ENCODE results near the gene ARFGEF3. TPM values are rescaled to one million over a fixed set of nuclear protein-coding genes. Genes with fewer than 3 reads are reported as not detected.

ARFGEF3 gene
- total RNA-seq, 1 donor from 2014 or later = 5.1 TPM

GRCh38 chr6:138239774-138240173 is 78.0 kb downstream of the ARFGEF3 start:
- DNase-seq (ENCODE audit: extremely low read depth, low read depth, low spot score) = no peak

GRCh38 chr6:138240476-138241245 is 78.9 kb downstream of the ARFGEF3 start:
- DNase-seq (ENCODE audit: extremely low read depth, low read depth, low spot score) = no peak

- DNase-seq (ENCODE audit: extremely low read depth, low read depth, low spot score) = no peak
Measured at GRCh38 chr6:138241381-138241780, 79.6 kb downstream of the ARFGEF3 start.

- no peak for DNase-seq (ENCODE audit: extremely low read depth, low read depth, low spot score)
Measured at GRCh38 chr6:138241934-138242333, 80.2 kb downstream of the ARFGEF3 start.

GRCh38 chr6:138242987-138243592 is 81.4 kb downstream of the ARFGEF3 start:
- no peak for DNase-seq (ENCODE audit: extremely low read depth, low read depth, low spot score)

GRCh38 chr6:138245751-138246150 is 84.0 kb downstream of the ARFGEF3 start:
- no peak for DNase-seq (ENCODE audit: extremely low read depth, low read depth, low spot score)

- DNase-seq (ENCODE audit: extremely low read depth, low read depth, low spot score) = no peak
Measured at GRCh38 chr6:138246650-138247440, 85.1 kb downstream of the ARFGEF3 start.

- DNase-seq (ENCODE audit: extremely low read depth, low read depth, low spot score) = no peak
Measured at GRCh38 chr6:138248011-138248410, 86.3 kb downstream of the ARFGEF3 start.

GRCh38 chr6:138248878-138249277 is 87.1 kb downstream of the ARFGEF3 start:
- no peak for DNase-seq (ENCODE audit: extremely low read depth, low read depth, low spot score)

- DNase-seq (ENCODE audit: extremely low read depth, low read depth, low spot score) = no peak
Measured at GRCh38 chr6:138250053-138250452, 88.3 kb downstream of the ARFGEF3 start.

- DNase-seq (ENCODE audit: extremely low read depth, low read depth, low spot score) = peak; percentile 10
Measured at GRCh38 chr6:138250513-138251247, 88.9 kb downstream of the ARFGEF3 start.

- DNase-seq (ENCODE audit: extremely low read depth, low read depth, low spot score) = no peak
Measured at GRCh38 chr6:138253731-138254130, 92.0 kb downstream of the ARFGEF3 start.

GRCh38 chr6:138255443-138255842 is 93.7 kb downstream of the ARFGEF3 start:
- no peak for DNase-seq (ENCODE audit: extremely low read depth, low read depth, low spot score)

- no peak for DNase-seq (ENCODE audit: extremely low read depth, low read depth, low spot score)
Measured at GRCh38 chr6:138257638-138258040, 95.9 kb downstream of the ARFGEF3 start.

- DNase-seq (ENCODE audit: extremely low read depth, low read depth, low spot score) = no peak
Measured at GRCh38 chr6:138258197-138258596, 96.5 kb downstream of the ARFGEF3 start.

- no peak for DNase-seq (ENCODE audit: extremely low read depth, low read depth, low spot score)
Measured at GRCh38 chr6:138258991-138259390, 97.3 kb downstream of the ARFGEF3 start.

- DNase-seq (ENCODE audit: extremely low read depth, low read depth, low spot score) = no peak
Measured at GRCh38 chr6:138261116-138261780, 99.5 kb downstream of the ARFGEF3 start.

- no peak for DNase-seq (ENCODE audit: extremely low read depth, low read depth, low spot score)
Measured at GRCh38 chr6:138263963-138264362, 102.2 kb downstream of the ARFGEF3 start.

- no peak for DNase-seq (ENCODE audit: extremely low read depth, low read depth, low spot score)
Measured at GRCh38 chr6:138264372-138264880, 102.7 kb downstream of the ARFGEF3 start.

GRCh38 chr6:138266095-138266494 is 104.4 kb downstream of the ARFGEF3 start:
- DNase-seq (ENCODE audit: extremely low read depth, low read depth, low spot score) = no peak
